Astrocyte of the spinal cord (primary cell): ENCODE results near the gene NCSTN.

Source experiments
- DNase-seq: peaks from one replicate; pipeline ENCODE4 v3.0.0; 2011; ENCODE audit warnings: low read depth, low spot score
- H3K4me3 ChIP-seq: 2 replicates; pipeline ENCODE4 v1.5.1; 2011; ENCODE audit warnings: low read depth, mild to moderate bottlenecking, low read length, moderate library complexity
- CTCF ChIP-seq: IDR thresholded peaks from 2 replicates; pipeline ENCODE4 v1.5.1; 2012; ENCODE audit warnings: low read depth, mild to moderate bottlenecking, low read length, inconsistent platforms
- in situ Hi-C: cut with HindIII; loops from 2 replicates; pipeline ENCODE4 v1.10.0; 2017; ENCODE audit warnings: low sequenced_read_pairs

Gene NCSTN

GRCh38 chr1:160357286-160358002 is 14.3 kb downstream of the NCSTN start:
- no peak for DNase-seq
- no peak overlapping the region for H3K4me3 ChIP-seq
- in situ Hi-C loops, result no loop called here
- TF ChIP-seq CTCF, result no peak

- no peak for TF ChIP-seq CTCF
- DNase-seq, result no peak
- in situ Hi-C loops, result no loop called here
- no peak overlapping the region for H3K4me3 ChIP-seq
Measured at GRCh38 chr1:160358073-160358472, 14.9 kb downstream of the NCSTN start.

- in situ Hi-C loops, result no loop called here
- no peak for TF ChIP-seq CTCF
- peak; percentile 43 for DNase-seq
- no peak overlapping the region for H3K4me3 ChIP-seq
Measured at GRCh38 chr1:160359559-160360226, 16.5 kb downstream of the NCSTN start.

GRCh38 chr1:160360227-160360695 is 17.1 kb downstream of the NCSTN start:
- no peak for TF ChIP-seq CTCF
- in situ Hi-C loops, result no loop called here
- no peak for DNase-seq
- H3K4me3 ChIP-seq, result no peak overlapping the region

- TF ChIP-seq CTCF, result no peak
- in situ Hi-C loops, result no loop called here
- H3K4me3 ChIP-seq, result no peak overlapping the region
- no peak for DNase-seq
Measured at GRCh38 chr1:160361199-160361598, 18.0 kb downstream of the NCSTN start.

- no peak for TF ChIP-seq CTCF
- in situ Hi-C loops, result no loop called here
- no peak for DNase-seq
- H3K4me3 ChIP-seq, result no peak overlapping the region
Measured at GRCh38 chr1:160361814-160362167, 18.6 kb downstream of the NCSTN start.
